Progenitor cell of endocrine pancreas (in vitro differentiated cells): ENCODE data around the gene PCGF5. TPM values are rescaled to one million over a fixed set of nuclear protein-coding genes. Genes with fewer than 3 reads are reported as not detected.

ENCODE experiments used
- DNase-seq: peaks from one replicate; pipeline ENCODE4 v3.0.0; 2021; ENCODE audit warnings: low spot score; ENCODE audit not compliant: unreplicated experiment
- H3K27ac Mint-ChIP-seq: 2 replicates; pipeline ENCODE4 v1.8.0; 2021; ENCODE audit warnings: mild to moderate bottlenecking, moderate library complexity, mixed read lengths
- H3K27me3 Mint-ChIP-seq: 2 replicates; pipeline ENCODE4 v1.8.0; 2021; ENCODE audit warnings: mixed read lengths
- H3K36me3 Mint-ChIP-seq: 2 replicates; pipeline ENCODE4 v1.8.0; 2022; ENCODE audit warnings: mixed read lengths; ENCODE audit not compliant: insufficient read depth
- H3K4me1 Mint-ChIP-seq: 2 replicates; pipeline ENCODE4 v1.8.0; 2021; ENCODE audit warnings: low read depth, mixed read lengths
- H3K4me3 Mint-ChIP-seq: 2 replicates; pipeline ENCODE4 v1.8.0; 2021; ENCODE audit warnings: low read depth, mild to moderate bottlenecking, moderate library complexity, mixed read lengths
- H3K9me3 Mint-ChIP-seq: 2 replicates; pipeline ENCODE4 v1.8.0; 2021; ENCODE audit warnings: low read depth, mixed read lengths
- total RNA-seq: library from RNA; stranded (reverse); gene quantifications from 2 replicates; pipeline ENCODE4 v1.2.1, GENCODE V29; 2021
- TF ChIP-seq, protein P1 (sequence below): fragments of 200-600 bp; sonication (generic); IDR thresholded peaks from one replicate; pipeline ENCODE4 v1.5.0; 2021; ENCODE audit warnings: antibody characterized with exemption, mild to moderate bottlenecking; ENCODE audit not compliant: unreplicated experiment

PCGF5 gene
- total RNA-seq, 1 donor from 2014 or later: 19.2 TPM

DNA sequence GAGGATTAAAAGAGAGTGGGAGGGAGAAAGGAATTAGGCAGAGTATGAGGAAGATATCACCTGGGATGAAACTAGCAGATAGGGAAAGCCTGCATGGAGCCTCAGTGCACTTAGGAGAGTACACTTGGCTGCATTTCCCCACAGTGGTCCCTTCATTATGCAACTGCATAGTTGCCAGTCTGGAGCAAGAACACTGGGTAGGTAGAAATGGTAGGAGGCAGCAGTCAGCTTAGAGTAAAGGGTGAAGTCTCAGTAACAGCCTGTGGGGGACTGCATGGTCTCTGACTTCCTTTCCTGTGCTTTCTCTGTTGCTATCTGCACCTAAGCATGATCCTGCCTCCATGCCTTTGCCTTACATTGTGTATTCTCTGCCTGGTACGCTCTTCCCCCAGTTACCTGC, 14.0 kb upstream of the PCGF5 start:
- peaks cover 5% of the 10 kb centered on the region for H3K4me1 Mint-ChIP-seq
- no peak overlapping the region for H3K4me3 Mint-ChIP-seq
- H3K9me3 Mint-ChIP-seq: no peaks in the 10 kb centered on the region
- H3K27ac Mint-ChIP-seq: no peak overlapping the region
- DNase-seq: no peak
- TF ChIP-seq, protein P1, sequence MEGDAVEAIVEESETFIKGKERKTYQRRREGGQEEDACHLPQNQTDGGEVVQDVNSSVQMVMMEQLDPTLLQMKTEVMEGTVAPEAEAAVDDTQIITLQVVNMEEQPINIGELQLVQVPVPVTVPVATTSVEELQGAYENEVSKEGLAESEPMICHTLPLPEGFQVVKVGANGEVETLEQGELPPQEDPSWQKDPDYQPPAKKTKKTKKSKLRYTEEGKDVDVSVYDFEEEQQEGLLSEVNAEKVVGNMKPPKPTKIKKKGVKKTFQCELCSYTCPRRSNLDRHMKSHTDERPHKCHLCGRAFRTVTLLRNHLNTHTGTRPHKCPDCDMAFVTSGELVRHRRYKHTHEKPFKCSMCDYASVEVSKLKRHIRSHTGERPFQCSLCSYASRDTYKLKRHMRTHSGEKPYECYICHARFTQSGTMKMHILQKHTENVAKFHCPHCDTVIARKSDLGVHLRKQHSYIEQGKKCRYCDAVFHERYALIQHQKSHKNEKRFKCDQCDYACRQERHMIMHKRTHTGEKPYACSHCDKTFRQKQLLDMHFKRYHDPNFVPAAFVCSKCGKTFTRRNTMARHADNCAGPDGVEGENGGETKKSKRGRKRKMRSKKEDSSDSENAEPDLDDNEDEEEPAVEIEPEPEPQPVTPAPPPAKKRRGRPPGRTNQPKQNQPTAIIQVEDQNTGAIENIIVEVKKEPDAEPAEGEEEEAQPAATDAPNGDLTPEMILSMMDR: no peak
- H3K36me3 Mint-ChIP-seq: no peaks in the 10 kb centered on the region
- H3K27me3 Mint-ChIP-seq: peaks cover 6% of the 10 kb centered on the region

DNA sequence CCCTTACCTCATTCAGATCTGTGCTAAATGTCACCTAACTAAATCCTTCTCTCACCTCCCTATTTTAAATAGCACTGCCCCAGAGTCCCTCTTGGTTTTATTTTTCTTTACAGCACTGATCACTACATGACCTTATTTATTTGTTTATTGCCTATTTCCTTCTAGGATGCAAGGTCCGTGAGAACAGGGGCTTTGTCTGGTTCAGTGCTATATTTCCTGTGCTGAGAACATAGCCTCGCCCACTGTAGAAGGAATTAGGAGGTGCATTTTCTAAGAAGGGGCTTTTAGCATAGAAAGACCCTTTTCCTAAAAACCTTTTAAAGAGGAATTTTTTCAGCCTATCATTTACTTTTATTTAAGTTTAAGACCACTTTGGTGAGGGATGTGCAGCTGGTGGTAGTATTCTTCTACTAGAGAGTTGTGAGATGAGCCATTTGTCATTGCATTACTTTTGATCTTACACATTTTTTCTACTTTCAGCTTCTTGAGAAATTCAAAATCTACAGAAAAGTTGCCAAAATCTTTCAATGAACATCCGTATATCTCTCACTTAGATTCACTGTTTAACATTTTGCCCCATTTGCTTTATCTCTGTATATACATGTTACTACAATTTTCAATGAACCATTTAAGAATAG, 13.5 kb upstream of the PCGF5 start:
- H3K4me1 Mint-ChIP-seq: peaks cover 5% of the 10 kb centered on the region
- H3K27ac Mint-ChIP-seq: no peak overlapping the region
- DNase-seq: no peak
- TF ChIP-seq, protein P1: no peak
- H3K36me3 Mint-ChIP-seq: no peaks in the 10 kb centered on the region
- H3K27me3 Mint-ChIP-seq: peaks cover 8% of the 10 kb centered on the region
- H3K4me3 Mint-ChIP-seq: no peak overlapping the region
- no peaks in the 10 kb centered on the region for H3K9me3 Mint-ChIP-seq

DNA sequence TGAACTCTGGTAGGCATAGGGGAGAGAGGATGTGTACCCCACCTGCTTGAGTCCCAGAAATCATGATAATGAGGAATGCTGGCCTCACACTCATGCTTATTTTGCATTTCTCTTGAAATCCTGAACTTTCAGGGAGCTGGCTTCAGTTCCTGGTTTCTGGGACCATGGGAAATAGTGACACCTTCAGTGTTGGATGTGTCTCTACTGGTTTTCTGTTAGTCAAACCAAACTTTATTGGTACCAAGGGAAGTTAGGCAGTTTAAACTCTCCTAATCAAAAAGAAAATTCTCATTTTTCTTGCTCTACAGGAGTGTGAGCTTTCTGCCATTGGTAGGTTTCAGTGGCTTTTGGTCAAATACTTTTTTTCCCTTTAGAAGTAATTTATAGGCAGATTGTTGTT, 11.8 kb upstream of the PCGF5 start:
- no peak for DNase-seq
- Mint-ChIP-seq H3K4me3 (no peak overlapping the region), H3K4me1 (peaks cover 5% of the 10 kb centered on the region), H3K27me3 (peaks cover 8% of the 10 kb centered on the region), H3K27ac (no peak overlapping the region), H3K9me3 (no peaks in the 10 kb centered on the region), H3K36me3 (no peaks in the 10 kb centered on the region)
- TF ChIP-seq, protein P1: no peak

DNA sequence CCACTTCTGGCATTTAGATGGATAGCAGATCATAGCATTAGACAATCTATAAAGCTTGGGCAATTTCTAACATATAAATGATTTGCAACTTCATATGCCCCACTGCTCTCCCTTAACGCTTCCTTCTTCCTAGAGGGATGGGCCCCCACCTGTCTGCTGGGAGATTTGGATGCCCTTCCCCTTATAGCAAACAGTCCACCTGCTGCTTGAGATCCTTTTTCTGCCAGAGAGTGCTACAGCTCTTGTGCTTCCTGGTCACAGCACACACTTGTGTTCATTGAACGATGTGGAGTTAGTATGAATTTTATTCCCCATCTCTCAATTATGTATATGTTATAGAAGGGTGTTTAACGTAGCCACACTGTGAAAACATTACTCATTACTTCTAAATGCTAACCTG, 10.4 kb upstream of the PCGF5 start:
- H3K9me3 Mint-ChIP-seq: no peaks in the 10 kb centered on the region
- H3K4me1 Mint-ChIP-seq: peaks cover 5% of the 10 kb centered on the region

DNA sequence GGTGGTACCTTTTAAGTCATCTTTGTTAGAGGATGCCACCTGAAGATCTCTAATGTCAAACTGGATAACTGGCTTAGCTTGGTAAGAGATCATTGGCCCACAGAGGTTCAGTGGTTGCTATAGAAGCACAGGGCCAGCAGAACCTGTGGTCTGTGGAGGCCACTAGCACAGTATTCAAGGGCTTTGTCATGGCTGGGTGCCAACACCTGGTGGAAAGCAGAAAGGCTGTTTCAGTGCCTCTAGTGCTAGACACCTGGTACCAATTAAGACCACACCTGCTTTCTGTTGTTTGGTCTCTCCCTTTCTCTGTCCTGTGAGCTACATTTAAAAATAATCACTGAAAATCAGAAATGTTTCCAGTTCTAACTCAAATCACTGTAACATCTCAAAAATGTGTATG, 10.0 kb upstream of the PCGF5 start:
- Mint-ChIP-seq H3K27me3 (peaks cover 11% of the 10 kb centered on the region), H3K27ac (no peak overlapping the region), H3K4me3 (no peak overlapping the region), H3K36me3 (no peaks in the 10 kb centered on the region), H3K9me3 (no peaks in the 10 kb centered on the region), H3K4me1 (peaks cover under 1% of the 10 kb centered on the region)
- DNase-seq: no peak
- TF ChIP-seq, protein P1: no peak

More for the DNA sequence above, 10.4 kb upstream of the PCGF5 start:
- Mint-ChIP-seq H3K27ac (no peak overlapping the region), H3K36me3 (no peaks in the 10 kb centered on the region), H3K4me3 (no peak overlapping the region), H3K27me3 (peaks cover 11% of the 10 kb centered on the region)
- TF ChIP-seq, protein P1: no peak
- DNase-seq: no peak
